NCI-H2107 treated with DMSO at 0.1 percent for 48 hours (cell line): ENCODE data around the gene CFI.

ENCODE experiments used
- DNase-seq: peaks from one replicate; lab custom pipeline; 2025; ENCODE audit not compliant: unreplicated experiment; lab: John Stamatoyannopoulos, UW

CFI gene

GRCh38 chr4:109733728-109734127 is 68.1 kb downstream of the CFI start:
- DNase-seq, result no peak

GRCh38 chr4:109730619-109731545 is 70.9 kb downstream of the CFI start:
- no peak for DNase-seq

GRCh38 chr4:109729718-109730618 is 71.8 kb downstream of the CFI start, which contains the start of gene PLA2G12A:
PLA2G12A (minus strand) TSS chr4:109730070; CDS start chr4:109729809, 261 bp downstream.
- peak; percentile 48 for DNase-seq

- DNase-seq, result no peak
These were observed 72.6 kb downstream of the CFI start for GRCh38 chr4:109729117-109729717.

- peak; percentile 11 for DNase-seq
These were observed 73.4 kb downstream of the CFI start for GRCh38 chr4:109728385-109728784.

- no peak for DNase-seq
These were observed 78.7 kb downstream of the CFI start for GRCh38 chr4:109723110-109723509.

GRCh38 chr4:109722357-109722756 is 79.4 kb downstream of the CFI start:
- no peak for DNase-seq

GRCh38 chr4:109721033-109721432 is 80.8 kb downstream of the CFI start:
- DNase-seq, result no peak

- no peak for DNase-seq
These were observed 82.2 kb downstream of the CFI start for GRCh38 chr4:109719604-109720003.

- DNase-seq, result no peak
These were observed 83.0 kb downstream of the CFI start for GRCh38 chr4:109718759-109719158.

- DNase-seq, result no peak
These were observed 88.3 kb downstream of the CFI start for GRCh38 chr4:109713500-109713899.

- DNase-seq, result no peak
These were observed 92.8 kb downstream of the CFI start for GRCh38 chr4:109708990-109709389.

GRCh38 chr4:109708435-109708834 is 93.4 kb downstream of the CFI start:
- no peak for DNase-seq

GRCh38 chr4:109703664-109704361 is 98.0 kb downstream of the CFI start:
- DNase-seq, result no peak

- DNase-seq, result peak; percentile 32
These were observed 98.7 kb downstream of the CFI start, which contains the start of gene CASP6 for GRCh38 chr4:109702950-109703663. CASP6 (minus strand) TSS chr4:109703445; CDS start chr4:109703395, 50 bp downstream.

- peak; percentile 38 for DNase-seq
These were observed 100.0 kb downstream of the CFI start for GRCh38 chr4:109701566-109702410.

- DNase-seq, result no peak
These were observed 102.1 kb downstream of the CFI start for GRCh38 chr4:109699553-109700225.

- DNase-seq, result no peak
These were observed 103.1 kb downstream of the CFI start for GRCh38 chr4:109698656-109699055.
